ENCODE results near the gene CTTNBP2. TPM values are rescaled to one million over a fixed set of nuclear protein-coding genes. Genes with fewer than 3 reads are reported as not detected.

Gene CTTNBP2
- total RNA-seq, 2 donors from 2014 or later = 9.2 to 12.0 TPM

GRCh38 chr7:117858712-117859111 lies 14.5 kb downstream of the CTTNBP2 start:
- H3K27me3 ChIP-seq (replicated peaks; ENCODE audit: insufficient read depth) = no peaks in the 10 kb centered on the region
- no peak for TF ChIP-seq CTCF (IDR thresholded peaks at IDR 0.05)
- H3K4me1 ChIP-seq (ENCODE audit: control insufficient read depth in 1 of 2, low read depth in 2 of 2) = no peaks in the 10 kb centered on the region
- no peak for ATAC-seq (ENCODE audit: insufficient number of reproducible peaks, low FRiP score, low read depth)
- H3K9me3 ChIP-seq = no peaks in the 10 kb centered on the region
- no peak for DNase-seq (ENCODE audit: low spot score)
- peaks cover 4% of the 10 kb centered on the region for H3K36me3 ChIP-seq
- no peak overlapping the region for H3K4me3 ChIP-seq
- H3K27ac ChIP-seq = no peak overlapping the region

DNA sequence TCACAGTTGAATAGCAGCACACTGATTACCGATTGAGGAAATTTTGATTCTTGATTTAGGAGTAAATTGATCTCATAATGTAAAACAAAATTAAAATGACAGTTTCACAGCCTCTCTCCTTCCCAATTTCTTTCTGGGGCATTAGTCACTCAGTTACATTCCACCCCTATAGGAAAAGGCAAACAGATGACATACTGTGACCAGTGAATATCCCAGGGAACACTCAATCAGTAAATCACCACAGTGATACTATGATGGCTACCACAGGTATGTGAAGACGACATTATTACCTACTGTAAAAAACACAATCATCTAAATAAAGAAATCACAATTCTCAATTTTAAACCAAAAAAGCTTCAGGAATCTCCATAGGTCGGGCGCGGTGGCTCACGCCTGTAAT lies 15.5 kb downstream of the CTTNBP2 start:
- H3K27ac ChIP-seq = no peak overlapping the region
- DNase-seq (ENCODE audit: low spot score) (no peak), ATAC-seq (ENCODE audit: insufficient number of reproducible peaks, low FRiP score, low read depth) (no peak)
- H3K4me3 ChIP-seq = no peak overlapping the region
- H3K4me1 ChIP-seq (ENCODE audit: control insufficient read depth in 1 of 2, low read depth in 2 of 2) = no peaks in the 10 kb centered on the region
- no peak for TF ChIP-seq CTCF (IDR thresholded peaks at IDR 0.05)
- peaks cover 4% of the 10 kb centered on the region for H3K36me3 ChIP-seq
- no peaks in the 10 kb centered on the region for H3K27me3 ChIP-seq (replicated peaks; ENCODE audit: insufficient read depth)
- H3K9me3 ChIP-seq = no peaks in the 10 kb centered on the region

DNA sequence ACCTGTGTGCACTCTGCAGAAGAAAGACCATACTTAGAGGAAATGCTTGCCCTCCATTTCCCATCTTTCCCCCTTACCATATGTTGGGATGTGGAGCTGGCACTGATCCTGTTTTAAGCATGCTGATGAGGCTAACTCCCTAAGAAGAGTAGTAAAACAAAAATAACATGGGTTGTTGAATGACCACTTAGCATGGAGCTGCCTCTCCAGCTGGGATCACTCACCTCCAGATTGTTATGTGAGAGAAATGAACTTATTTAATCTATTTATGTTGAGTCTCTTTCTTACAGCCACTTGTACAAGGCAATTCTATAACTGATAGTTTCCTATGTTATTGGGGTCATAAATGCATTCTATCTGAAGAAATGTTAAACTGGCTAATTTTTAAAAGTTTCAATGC lies 17.0 kb downstream of the CTTNBP2 start:
- TF ChIP-seq CTCF (IDR thresholded peaks at IDR 0.05) = no peak
- ATAC-seq (ENCODE audit: insufficient number of reproducible peaks, low FRiP score, low read depth) (no peak), DNase-seq (ENCODE audit: low spot score) (no peak)
- Histone ChIP-seq H3K4me3 (no peak overlapping the region), H3K9me3 (no peaks in the 10 kb centered on the region), H3K36me3 (peaks cover 4% of the 10 kb centered on the region), H3K27ac (no peak overlapping the region), H3K4me1 (ENCODE audit: control insufficient read depth in 1 of 2, low read depth in 2 of 2) (no peaks in the 10 kb centered on the region), H3K27me3 (replicated peaks; ENCODE audit: insufficient read depth) (no peaks in the 10 kb centered on the region)

GRCh38 chr7:117854186-117854585 lies 19.1 kb downstream of the CTTNBP2 start:
- Histone ChIP-seq H3K27ac (no peak overlapping the region), H3K9me3 (no peaks in the 10 kb centered on the region), H3K36me3 (no peaks in the 10 kb centered on the region), H3K4me1 (ENCODE audit: control insufficient read depth in 1 of 2, low read depth in 2 of 2) (no peaks in the 10 kb centered on the region), H3K27me3 (replicated peaks; ENCODE audit: insufficient read depth) (no peaks in the 10 kb centered on the region), H3K4me3 (no peak overlapping the region)
- no peak for TF ChIP-seq CTCF (IDR thresholded peaks at IDR 0.05)
- DNase-seq (ENCODE audit: low spot score) = no peak
- no peak for ATAC-seq (ENCODE audit: insufficient number of reproducible peaks, low FRiP score, low read depth)

GRCh38 chr7:117848941-117849340 lies 24.3 kb downstream of the CTTNBP2 start:
- no peak for ATAC-seq (ENCODE audit: insufficient number of reproducible peaks, low FRiP score, low read depth)
- TF ChIP-seq CTCF (IDR thresholded peaks at IDR 0.05) = no peak

More at GRCh38 chr7:117848941-117849340, 24.3 kb downstream of the CTTNBP2 start:
- Histone ChIP-seq H3K9me3 (no peaks in the 10 kb centered on the region), H3K27ac (no peak overlapping the region), H3K36me3 (no peaks in the 10 kb centered on the region), H3K4me1 (ENCODE audit: control insufficient read depth in 1 of 2, low read depth in 2 of 2) (no peaks in the 10 kb centered on the region), H3K27me3 (replicated peaks; ENCODE audit: insufficient read depth) (no peaks in the 10 kb centered on the region), H3K4me3 (no peak overlapping the region)
- no peak for DNase-seq (ENCODE audit: low spot score)
